ENCODE measurements around the gene PEBP1. TPM values are rescaled to one million over a fixed set of nuclear protein-coding genes. Genes with fewer than 3 reads are reported as not detected.

Gene PEBP1
- total RNA-seq, 1 experiment from 2014 or later: 87.8 TPM

DNA sequence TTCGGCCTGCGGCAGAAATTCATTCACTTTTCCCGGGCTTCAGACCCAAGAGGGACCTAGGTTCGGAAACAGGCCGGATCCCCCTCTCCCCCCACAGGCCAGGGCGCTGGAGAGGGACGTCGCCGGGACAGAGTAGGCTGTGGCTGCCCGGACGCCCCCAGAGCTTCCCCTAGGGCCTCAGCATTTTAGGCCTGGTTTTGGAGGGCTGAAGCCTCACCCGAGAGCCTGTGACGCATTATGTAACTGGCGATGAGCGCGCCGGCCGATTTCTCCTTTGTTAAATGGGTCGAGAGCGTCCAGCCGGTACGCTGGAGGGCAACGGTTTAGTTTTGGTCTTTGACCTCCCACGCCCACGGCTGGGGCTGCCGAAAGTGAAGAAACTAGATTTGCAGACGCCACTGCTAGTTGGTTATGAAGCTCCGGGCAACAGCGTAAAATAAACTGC lies 657 bp downstream of the PEBP1 start:
- peak; percentile 46 for DNase-seq (ENCODE audit: low read depth)

GRCh38 chr12:118137148-118137678 lies 1.3 kb downstream of the PEBP1 start:
- DNase-seq (ENCODE audit: low read depth): no peak

GRCh38 chr12:118140825-118141224 lies 4.9 kb downstream of the PEBP1 start:
- no peak for DNase-seq (ENCODE audit: low read depth)

GRCh38 chr12:118144499-118144898 lies 8.6 kb downstream of the PEBP1 start:
- DNase-seq (ENCODE audit: low read depth): no peak

DNA sequence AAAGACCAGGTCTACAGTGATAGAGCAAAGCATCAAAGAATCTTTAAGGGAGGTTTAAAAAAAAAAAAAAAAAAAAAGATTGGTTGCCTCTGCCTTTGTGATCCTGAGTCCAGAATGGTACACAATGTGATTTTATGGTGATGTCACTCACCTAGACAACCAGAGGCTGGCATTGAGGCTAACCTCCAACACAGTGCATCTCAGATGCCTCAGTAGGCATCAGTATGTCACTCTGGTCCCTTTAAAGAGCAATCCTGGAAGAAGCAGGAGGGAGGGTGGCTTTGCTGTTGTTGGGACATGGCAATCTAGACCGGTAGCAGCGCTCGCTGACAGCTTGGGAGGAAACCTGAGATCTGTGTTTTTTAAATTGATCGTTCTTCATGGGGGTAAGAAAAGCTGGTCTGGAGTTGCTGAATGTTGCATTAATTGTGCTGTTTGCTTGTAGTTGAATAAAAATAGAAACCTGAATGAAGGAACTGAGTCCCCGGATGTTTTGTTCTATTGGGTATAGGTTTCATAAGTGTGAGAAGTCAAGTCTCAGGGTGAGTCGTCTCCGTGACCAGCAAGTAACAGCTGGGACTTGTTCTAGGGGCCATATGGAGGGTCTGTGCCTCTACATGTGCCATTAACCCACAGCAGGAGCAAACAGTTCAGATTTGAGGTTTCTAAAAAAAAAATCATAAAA lies 9.3 kb downstream of the PEBP1 start:
- no peak for DNase-seq (ENCODE audit: low read depth)

DNA sequence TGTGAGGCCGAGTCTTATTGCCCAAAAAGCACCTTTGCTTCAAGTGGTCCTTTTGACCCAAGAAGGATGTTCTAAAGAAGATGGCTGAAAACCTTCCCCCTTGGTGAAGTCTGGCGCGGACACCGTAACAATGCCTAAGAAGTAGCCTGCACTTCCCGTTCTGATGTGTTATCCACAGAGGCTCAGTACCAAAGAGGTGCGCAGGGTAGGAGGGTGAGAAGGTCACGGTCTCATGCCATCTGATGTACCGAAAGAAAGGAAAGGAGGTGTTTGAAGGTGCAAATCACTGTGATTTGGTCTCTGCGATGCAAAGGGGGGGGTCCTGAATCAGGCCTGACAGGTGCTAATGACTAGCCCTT lies 9.9 kb downstream of the PEBP1 start:
- DNase-seq (ENCODE audit: low read depth): no peak

- no peak for DNase-seq (ENCODE audit: low read depth)
Measured at GRCh38 chr12:118148287-118148686, 12.4 kb downstream of the PEBP1 start.

DNA sequence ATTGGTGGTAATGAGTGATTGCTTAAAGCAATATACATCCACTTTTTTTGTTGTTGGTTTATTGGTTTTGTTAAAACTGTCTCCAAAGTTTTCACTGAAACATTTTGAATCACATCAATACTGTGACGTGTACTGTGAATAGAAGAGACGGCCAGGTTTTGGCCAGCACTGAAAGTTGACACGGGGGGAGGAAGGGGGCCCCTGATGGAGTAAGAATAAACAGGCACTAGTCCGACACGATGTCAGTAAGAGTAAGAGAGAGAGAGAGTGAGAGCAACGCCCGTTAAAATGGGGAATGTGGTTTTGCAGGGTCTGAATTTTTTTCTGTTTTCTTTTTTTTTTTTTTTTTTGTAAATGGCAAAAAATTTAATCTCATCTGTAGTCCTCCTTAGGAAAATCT lies 14.7 kb downstream of the PEBP1 start:
- DNase-seq (ENCODE audit: low read depth): no peak

DNA sequence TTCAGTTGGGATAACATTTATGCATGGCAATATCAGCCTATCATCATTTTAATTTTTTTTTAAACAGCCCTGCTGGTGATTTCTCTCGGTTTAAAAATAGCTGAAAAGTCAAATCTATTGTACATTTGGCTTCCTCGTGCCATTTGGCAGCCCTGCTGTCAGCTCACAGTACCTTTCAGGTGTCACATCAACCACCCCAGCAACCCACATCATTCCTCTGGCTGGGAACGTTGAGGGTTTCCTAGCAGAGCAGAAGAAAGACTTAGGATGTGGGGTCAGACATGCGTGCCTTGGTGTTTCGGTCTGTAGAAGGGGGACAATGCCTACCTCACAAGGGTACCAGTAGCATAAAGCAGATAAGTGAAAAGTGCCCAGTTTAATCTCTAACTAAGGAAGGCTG lies 15.8 kb downstream of the PEBP1 start:
- no peak for DNase-seq (ENCODE audit: low read depth)

- DNase-seq (ENCODE audit: low read depth): no peak
Measured at GRCh38 chr12:118160536-118160935, 24.6 kb downstream of the PEBP1 start.

DNA sequence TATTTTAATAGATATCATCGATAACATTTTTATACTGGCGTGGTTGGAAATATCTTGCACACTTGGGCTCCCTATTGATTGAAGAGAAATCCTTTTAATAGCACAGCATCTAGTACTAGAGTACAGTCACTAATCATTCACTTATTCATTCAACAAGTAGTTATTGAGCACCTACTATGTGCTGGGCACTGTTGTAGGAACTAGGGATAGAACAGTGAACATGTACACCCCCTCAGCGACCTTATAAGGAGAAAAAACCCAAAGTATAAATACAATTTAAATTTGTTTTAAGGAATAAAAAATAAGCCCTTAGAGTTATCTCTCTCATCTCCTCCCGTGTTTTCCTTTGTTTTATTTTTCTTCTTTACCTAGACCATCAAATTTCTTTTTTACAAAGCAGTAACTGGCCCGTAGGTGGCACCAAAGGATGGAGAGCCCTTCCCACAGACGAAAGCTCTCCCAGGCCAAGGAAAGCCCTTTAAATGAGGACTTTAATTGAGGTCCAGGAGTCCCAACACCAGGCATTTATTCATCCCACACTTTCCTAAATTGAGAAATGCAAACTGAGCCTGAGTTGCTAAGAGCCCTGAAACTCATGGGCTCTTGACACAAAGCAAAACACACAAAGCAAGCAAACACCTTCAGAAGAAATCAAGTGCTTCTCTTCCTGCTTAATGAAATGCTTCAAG lies 29.0 kb downstream of the PEBP1 start:
- peak; percentile 24 for DNase-seq (ENCODE audit: low read depth)

DNA sequence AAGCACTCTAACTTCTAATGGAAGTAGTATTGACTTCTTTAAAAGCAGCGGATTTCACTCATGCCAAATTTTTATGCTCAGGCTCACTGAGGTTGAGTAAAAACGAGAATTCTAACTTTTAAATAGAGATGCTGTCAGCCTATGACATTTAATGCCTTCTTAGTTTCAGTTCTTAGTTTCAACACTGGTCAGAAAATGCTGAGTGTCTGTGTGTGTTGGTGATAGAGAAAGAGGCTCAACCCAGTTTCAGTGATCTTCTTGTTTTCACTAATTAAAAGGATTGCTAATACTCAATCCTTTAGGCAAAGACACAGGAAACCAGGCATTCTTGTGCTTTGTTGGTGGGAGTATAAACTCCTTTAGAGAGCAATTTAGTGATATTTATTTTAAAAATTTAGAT lies 31.0 kb downstream of the PEBP1 start:
- no peak for DNase-seq (ENCODE audit: low read depth)

- no peak for DNase-seq (ENCODE audit: low read depth)
Measured at GRCh38 chr12:118175823-118176447, 40.0 kb downstream of the PEBP1 start.

DNA sequence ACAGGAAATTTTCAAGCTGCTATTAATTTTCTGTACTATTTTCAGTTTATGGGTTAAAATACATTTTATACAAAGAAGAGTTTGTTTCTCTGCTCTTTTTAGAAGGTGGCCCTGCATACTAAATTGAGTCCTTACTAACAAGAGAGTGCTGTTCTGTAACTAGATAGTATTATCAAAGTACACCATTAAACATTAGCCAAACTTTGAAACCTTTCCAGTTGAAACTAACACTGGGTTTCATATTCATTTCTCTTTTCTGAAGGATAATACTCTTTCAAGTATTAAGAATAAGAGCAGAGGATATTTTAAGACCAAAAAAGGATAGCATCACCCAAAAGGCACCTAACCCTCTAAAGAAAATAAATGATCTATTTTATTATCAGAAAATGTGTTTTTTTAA lies 47.2 kb downstream of the PEBP1 start:
- no peak for DNase-seq (ENCODE audit: low read depth)

DNA sequence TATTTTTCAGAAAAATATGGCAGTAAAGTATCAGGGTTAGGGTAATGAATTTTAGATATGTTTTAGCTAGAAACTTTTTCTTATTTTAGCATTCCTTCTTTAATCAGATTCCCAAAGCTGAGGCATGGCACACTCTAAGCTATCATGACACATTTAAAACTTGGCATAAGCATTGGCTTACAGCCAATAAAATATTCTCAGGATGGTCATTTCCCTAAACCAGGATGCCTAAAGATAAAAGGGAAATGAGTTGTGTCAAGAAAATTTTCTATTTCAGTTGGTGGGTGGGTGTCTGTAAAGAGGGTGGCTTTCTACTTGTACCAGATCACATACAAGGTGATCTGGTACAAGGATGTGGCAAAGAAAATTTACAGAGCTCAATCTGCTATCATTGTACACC lies 47.8 kb downstream of the PEBP1 start:
- DNase-seq (ENCODE audit: low read depth): no peak

- DNase-seq (ENCODE audit: low read depth): no peak
Measured at GRCh38 chr12:118185602-118186397, 49.9 kb downstream of the PEBP1 start.

- peak; percentile 7 for DNase-seq (ENCODE audit: low read depth)
Measured at GRCh38 chr12:118187751-118188435, 52.0 kb downstream of the PEBP1 start.

GRCh38 chr12:118188690-118189371 lies 52.9 kb downstream of the PEBP1 start:
- peak; percentile 19 for DNase-seq (ENCODE audit: low read depth)

DNA sequence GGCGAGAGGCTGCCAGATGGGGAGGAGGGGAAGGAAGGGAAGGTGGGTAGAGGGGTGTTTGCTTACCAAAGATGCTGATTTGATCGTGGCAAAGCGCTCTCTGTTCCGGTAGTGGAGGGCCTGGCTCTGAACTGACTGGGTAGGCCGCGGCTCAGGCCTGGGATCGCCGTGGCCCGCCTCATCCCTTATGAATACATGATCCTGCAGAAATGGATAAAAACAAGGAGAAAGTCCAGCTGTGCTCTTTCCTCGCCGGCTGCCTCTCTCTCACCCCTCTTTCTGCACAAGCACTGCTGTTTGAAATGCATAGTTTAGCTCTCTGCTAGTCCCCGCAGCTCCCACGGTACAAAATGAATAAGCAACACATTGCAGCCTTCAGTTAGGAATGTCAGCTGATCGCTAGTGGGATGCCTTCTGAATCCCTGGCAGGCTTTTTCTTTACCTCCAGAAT lies 53.8 kb downstream of the PEBP1 start:
- peak; percentile 46 for DNase-seq (ENCODE audit: low read depth)

GRCh38 chr12:118190266-118190665 lies 54.3 kb downstream of the PEBP1 start:
- peak; percentile 18 for DNase-seq (ENCODE audit: low read depth)

- no peak for DNase-seq (ENCODE audit: low read depth)
Measured at GRCh38 chr12:118193477-118193876, 57.6 kb downstream of the PEBP1 start.

Measured in Daoy (cell line).